Mucosa of descending colon (tissue), 3 donors: ENCODE measurements around the gene MTA3. TPM values are rescaled to one million over a fixed set of nuclear protein-coding genes. Genes with fewer than 3 reads are reported as not detected.

ENCODE experiments used
- ATAC-seq: fragments of 200-7000 bp; cut with Tn5 transposase; one replicate; pipeline ENCODE4 v1.9.1; 2020; ENCODE audit warnings: mild to moderate bottlenecking, moderate library complexity
- DNase-seq, 3 donors: peaks; one replicate each; pipeline ENCODE4 v3.0.0-alpha.2; 2020
- H3K36me3 ChIP-seq: fragments of 200-600 bp; one replicate; pipeline ENCODE4 v1.8.0; 2021; ENCODE audit warnings: low read depth, mild to moderate bottlenecking
- H3K4me1 ChIP-seq: fragments of 200-600 bp; one replicate; pipeline ENCODE4 v1.8.0; 2021; ENCODE audit warnings: low read depth, mild to moderate bottlenecking
- H3K4me3 ChIP-seq: fragments of 200-600 bp; one replicate; pipeline ENCODE4 v1.8.0; 2021; ENCODE audit warnings: mild to moderate bottlenecking
- H3K9me3 ChIP-seq: fragments of 200-600 bp; one replicate; pipeline ENCODE4 v1.8.0; 2021; ENCODE audit warnings: mild to moderate bottlenecking
- intact Hi-C, 2 donors: fragments of 100-400 bp; cut with DNase I in 1 of 2; cut with micrococcal nuclease in 1 of 2; formaldehyde crosslinking; loops; one replicate each; pipeline versions ENCODE4 v1.11.0 to v1.11.1; 2022; cut with DNase I, micrococcal nuclease
- total RNA-seq, 3 donors: library from RNA; stranded (reverse); fragmentation: NEBNext Ultra II Directional in 2 of 3; extraction: Animal tissue kit (Norgen Biotek cat#: 25700) in 2 of 3; gene quantifications; one replicate each; pipeline versions ENCODE4 v1.2.1 to v1.2.4, GENCODE V29; 2021 to 2023
- TF ChIP-seq, protein P1 (sequence below): fragments of 200-600 bp; IDR thresholded peaks from one replicate; pipeline ENCODE4 v1.8.0; 2022; ENCODE audit warnings: antibody characterized with exemption, mild to moderate bottlenecking
- donor health status: DM: no; HTN: no; CAD: no; lungs with moderate emphysema.
- donor health status: DM: no; HTN: no; CAD: no.
- donor health status: DM: no; HTN: yes; CAD: no.

Gene MTA3
- total RNA-seq, 3 donors from 2014 or later: 44.8 to 58.9 (median 52.8) TPM

DNA sequence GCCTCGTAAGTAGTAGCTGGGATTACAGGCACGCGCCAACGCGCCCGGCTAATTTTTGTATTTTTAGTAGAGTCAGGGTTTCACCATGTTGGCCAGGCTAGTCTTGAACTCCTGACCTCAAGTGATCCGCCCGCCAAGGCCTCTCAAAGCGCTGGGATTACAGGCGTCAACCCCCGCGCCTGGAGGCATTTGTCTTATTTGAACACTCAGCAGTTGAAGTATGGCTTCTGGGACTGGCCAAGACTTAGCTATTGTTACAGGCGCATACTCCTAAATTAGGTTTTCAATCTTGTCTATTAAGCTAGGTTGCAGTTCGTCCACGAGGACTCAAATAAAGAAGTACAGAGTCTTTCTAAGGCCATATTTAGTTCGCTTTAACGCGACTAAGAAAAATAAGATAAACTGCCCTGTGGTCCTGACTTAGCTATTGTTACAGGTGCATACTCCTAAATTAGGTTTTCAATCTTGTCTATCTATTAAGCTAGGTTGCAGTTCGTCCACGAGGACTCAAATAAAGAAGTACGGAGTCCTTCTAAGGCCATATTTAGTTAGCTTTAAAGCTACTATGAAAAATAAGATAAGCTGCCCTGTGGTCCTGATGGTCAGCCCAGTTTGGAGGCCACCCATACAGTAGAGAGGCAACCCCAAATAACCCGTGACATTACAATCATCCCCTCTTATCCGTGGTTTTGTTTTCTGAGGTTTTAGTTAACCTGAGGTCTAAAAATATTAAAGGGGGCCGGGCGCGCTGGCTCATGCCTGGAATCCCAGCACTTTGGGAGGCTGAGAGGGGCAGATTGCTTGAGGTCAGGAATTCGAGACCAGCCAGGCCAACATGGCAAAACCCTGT lies 20.8 kb upstream of the MTA3 start:
- DNase-seq (no peak), ATAC-seq (no peak)
- intact Hi-C loops: no loop called here
- Histone ChIP-seq H3K36me3 (no peaks in the 10 kb centered on the region), H3K4me3 (no peak overlapping the region), H3K9me3 (no peaks in the 10 kb centered on the region), H3K4me1 (no peaks in the 10 kb centered on the region)
- TF ChIP-seq, protein P1, sequence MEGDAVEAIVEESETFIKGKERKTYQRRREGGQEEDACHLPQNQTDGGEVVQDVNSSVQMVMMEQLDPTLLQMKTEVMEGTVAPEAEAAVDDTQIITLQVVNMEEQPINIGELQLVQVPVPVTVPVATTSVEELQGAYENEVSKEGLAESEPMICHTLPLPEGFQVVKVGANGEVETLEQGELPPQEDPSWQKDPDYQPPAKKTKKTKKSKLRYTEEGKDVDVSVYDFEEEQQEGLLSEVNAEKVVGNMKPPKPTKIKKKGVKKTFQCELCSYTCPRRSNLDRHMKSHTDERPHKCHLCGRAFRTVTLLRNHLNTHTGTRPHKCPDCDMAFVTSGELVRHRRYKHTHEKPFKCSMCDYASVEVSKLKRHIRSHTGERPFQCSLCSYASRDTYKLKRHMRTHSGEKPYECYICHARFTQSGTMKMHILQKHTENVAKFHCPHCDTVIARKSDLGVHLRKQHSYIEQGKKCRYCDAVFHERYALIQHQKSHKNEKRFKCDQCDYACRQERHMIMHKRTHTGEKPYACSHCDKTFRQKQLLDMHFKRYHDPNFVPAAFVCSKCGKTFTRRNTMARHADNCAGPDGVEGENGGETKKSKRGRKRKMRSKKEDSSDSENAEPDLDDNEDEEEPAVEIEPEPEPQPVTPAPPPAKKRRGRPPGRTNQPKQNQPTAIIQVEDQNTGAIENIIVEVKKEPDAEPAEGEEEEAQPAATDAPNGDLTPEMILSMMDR: no peak

DNA sequence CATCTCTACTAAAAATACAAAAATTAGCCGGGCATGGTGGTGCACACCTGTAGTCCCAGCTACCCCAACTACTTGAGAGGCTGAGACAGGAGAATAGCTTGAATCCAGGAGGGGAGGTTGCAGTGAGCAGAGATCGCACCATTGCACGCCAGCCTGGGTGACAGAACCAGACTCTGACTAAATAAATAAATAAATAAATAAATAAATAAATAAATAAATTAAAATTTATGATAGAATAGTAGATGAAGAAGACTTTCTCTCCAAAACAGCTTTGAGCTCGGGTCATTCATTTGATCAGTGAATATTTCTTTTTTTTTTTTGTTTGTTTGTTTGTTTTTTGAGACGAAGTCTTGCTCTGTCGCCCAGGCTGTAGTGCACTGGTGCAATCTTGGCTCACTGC lies 17.6 kb upstream of the MTA3 start:
- intact Hi-C loops: no loop called here
- DNase-seq: no peak
- ATAC-seq: no peak
- no peaks in the 10 kb centered on the region for H3K36me3 ChIP-seq
- no peak overlapping the region for H3K4me3 ChIP-seq
- no peaks in the 10 kb centered on the region for H3K9me3 ChIP-seq
- TF ChIP-seq, protein P1: no peak
- no peaks in the 10 kb centered on the region for H3K4me1 ChIP-seq

DNA sequence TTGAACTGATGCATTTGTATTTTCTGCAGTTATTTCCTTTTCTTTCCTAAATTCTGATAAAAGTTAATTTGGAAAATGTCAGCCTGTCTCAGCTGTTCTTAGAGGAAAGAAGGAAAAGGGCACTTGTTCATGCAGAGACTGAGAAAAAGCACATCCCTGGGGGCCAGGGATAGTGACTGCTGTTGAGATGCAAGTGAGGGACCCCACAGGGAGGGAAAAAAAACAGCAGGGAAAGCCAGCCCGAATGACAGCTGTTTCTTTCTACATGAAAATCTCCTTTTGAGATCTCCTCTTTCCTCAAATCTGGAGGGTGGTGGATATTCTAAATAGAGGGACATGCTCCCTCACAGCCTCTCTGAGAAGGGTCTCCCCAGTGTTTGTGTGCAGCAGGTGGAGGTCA lies 14.0 kb upstream of the MTA3 start:
- intact Hi-C loops: no loop called here
- DNase-seq: no peak

DNA sequence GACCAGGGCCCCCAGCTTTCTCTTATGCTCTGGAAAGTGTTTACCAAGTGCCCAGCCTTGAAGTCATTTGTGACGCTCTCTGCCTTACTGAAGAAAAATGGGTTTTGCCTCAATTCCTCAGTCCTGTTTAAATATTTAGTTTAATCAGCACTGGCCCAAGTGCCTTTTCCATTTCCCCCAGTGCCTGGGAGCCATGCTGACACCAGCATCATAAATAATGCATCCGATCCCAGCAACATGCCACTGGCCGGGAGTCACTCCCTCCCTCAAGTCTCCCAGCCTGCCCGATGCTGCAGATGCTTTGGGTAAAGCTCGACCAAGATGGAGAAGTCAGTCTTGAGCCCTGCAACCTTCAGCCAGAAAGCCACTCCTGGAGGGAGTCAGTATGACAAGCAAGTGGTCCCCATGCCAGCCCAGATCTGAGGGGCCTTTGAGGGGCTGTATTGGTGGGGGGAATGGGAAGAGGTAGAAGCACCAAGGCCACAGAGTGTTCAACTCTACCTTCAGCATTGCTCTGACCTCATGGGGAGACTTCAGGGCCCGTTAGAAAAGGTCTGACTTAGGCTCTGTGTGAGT lies 12.0 kb upstream of the MTA3 start:
- no peak overlapping the region for H3K4me3 ChIP-seq
- no peak for DNase-seq
- TF ChIP-seq, protein P1: no peak
- no peak for ATAC-seq
- H3K9me3 ChIP-seq: no peaks in the 10 kb centered on the region
- H3K4me1 ChIP-seq: peaks cover 7% of the 10 kb centered on the region
- H3K36me3 ChIP-seq: no peaks in the 10 kb centered on the region
- intact Hi-C loops: no loop called here

More for the DNA sequence above, 14.0 kb upstream of the MTA3 start:
- ATAC-seq: no peak
- Histone ChIP-seq H3K9me3 (no peaks in the 10 kb centered on the region), H3K36me3 (no peaks in the 10 kb centered on the region), H3K4me1 (peaks cover 7% of the 10 kb centered on the region), H3K4me3 (no peak overlapping the region)
- TF ChIP-seq, protein P1: no peak

DNA sequence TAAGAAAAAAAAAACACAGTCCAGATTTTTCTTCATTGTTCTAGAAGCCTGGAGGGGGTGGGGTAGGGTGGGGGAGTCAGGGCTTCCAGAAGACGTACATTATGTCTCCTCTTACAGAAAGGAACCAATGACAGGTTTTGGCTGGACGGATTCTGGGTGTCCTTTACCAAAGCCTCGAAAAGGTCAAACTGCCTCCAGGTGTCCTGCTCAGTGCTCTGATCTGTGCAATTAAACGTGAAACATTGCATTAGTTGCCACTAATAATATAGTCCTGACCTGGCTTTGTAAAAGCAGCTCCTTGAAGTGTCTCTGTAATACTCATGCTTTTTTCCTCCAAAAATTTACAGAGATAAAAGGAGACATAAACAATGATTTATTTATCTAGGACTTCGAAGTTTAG lies 11.1 kb upstream of the MTA3 start:
- intact Hi-C loops: no loop called here
- ATAC-seq (no peak), DNase-seq (no peak)
- Histone ChIP-seq H3K4me1 (peaks cover 13% of the 10 kb centered on the region), H3K4me3 (no peak overlapping the region), H3K36me3 (no peaks in the 10 kb centered on the region), H3K9me3 (no peaks in the 10 kb centered on the region)
- TF ChIP-seq, protein P1: no peak
